GM19023 (cell line): Measurements from ENCODE around the gene ARHGAP27.
"Not testable (repeated sequence)": the region's sequence is repeated elsewhere in the genome, so short reads cannot be mapped to it uniquely, and the experiment has no call there.

ENCODE experiments used
- ATAC-seq: cut with Tn5 transposase; IDR thresholded peaks from one replicate; pipeline ENCODE4 v1.9.1; 2021; ENCODE audit warnings: mild to moderate bottlenecking, moderate library complexity; ENCODE audit not compliant: unreplicated experiment

The ARHGAP27 gene

DNA sequence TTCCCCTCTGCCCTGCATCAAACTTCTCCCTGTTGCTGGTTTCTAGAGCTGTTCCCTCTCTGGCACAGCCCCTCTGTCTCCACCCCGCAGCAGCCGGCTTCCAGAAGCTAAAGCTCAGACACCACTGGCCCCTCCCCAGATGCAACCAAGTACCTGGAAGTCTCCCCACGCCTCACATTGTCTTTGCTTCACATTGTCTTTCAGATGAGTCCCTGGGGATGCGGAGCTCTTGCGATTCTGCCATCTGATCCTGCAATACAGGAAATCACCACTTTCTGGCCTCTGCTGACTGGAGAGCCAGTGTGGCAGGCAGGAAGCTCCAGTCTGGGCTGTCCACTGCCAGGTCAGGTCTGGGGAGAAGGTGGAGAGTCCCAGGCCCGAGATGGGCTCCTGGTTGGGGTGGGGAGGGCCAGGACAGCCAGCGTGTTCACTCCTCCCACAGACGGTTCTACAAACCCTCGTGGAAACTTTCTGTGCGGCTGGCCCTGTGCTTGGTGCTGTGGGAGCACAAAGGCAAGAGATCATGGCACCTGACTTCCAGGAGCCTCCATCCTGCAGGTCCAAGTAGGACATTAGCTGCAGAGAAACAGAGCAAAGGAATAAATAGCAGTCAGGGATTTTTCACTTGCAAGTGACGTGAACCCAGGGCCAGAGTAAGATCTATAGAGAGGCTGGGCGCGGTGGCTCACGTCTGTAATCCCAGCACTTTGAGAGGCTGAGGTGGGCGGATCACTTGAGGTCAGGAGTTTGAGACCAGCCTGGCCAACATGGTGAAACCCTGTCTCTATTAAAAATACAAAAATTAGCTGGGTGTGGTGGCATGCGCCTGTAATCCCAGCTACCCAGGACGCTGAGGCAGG lies 67.9 kb downstream of the ARHGAP27 start:
- ATAC-seq: no peak

DNA sequence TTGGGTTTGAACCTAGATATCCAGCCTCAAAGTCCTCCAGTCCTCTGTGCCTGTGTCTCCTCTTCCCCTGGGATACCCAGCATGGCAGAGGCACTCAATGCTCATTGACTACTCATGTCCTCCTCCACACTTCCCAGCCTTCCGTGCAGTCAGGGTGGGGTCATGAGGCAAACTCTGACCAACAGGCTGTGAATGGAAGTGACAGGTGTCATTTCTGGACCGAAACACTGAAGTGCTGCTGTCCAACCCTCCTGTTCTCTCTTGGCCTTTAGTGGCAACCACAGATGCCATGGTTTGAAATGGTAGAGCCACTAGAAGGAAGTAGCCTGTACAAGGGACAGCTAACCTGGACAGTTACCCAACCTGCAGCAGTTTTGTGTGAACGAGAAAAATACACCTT lies 69.2 kb downstream of the ARHGAP27 start:
- ATAC-seq: no peak

DNA sequence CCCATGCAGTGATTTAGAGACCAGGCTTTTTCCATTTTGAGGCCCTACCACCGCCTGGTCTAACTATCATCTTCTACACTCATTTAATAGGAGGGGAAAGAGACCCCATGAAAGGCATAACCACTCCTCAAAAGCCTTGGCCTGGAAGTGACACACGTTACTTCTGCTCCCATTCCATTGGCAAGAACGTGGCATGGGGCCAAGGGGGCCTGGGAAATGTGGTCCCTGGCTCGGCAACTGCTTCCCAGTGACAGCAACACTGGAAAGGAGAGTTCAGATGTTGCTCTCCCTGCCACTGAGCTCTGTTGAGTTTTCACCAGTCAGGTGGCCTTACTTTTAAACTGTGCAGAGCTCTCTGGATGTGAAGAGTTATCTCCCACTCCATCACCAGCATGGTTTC lies 70.7 kb downstream of the ARHGAP27 start:
- ATAC-seq: no peak

DNA sequence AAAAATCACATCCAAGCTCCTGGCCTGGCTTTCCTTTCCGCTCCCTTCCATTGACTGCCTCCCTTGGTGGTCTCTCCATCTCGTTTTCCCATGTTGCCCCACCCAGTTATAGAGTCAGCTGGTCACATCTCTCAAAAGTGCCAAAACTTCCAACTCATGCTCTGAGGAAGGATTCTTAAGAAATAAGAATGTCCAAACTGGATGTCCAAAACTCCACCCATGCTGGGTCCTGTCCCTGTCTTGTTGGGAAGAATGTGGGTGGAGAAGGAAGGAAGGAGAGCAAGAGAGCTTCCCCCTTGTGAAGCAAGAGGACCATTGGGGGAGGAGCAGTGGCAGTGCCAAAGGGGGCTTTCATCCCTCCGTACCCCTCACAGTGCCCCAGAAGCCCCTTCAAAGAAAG lies 71.2 kb downstream of the ARHGAP27 start:
- ATAC-seq: no peak

DNA sequence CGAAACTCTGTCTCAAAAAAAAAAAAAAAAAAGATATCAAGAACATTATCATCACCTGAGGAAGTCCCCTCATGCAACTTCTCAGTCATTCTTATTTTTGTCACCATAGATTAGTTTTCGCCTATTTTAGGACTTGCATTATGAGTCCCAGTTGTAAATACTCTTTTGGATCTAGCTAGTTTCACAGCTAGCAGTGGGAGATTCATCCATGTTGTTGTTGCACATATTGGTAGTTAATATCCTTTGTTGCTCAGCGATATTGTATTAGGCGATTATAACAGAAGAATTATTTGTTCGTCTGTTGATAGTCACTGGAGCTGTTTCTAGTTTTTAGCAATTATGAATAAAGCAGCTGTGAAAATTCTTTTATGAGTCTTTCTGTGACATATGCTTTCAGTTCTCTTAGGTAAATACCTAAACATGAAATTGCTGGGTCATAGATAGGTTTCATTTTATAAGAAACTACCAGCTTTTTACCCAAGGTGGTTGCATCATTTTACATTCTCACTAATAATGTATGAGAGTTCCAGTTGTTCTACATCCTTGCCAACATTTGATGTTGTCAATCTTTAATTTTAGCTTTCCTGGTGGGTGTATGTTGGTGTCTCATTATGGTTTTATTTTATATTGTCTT lies 75.2 kb downstream of the ARHGAP27 start:
- ATAC-seq: no peak

DNA sequence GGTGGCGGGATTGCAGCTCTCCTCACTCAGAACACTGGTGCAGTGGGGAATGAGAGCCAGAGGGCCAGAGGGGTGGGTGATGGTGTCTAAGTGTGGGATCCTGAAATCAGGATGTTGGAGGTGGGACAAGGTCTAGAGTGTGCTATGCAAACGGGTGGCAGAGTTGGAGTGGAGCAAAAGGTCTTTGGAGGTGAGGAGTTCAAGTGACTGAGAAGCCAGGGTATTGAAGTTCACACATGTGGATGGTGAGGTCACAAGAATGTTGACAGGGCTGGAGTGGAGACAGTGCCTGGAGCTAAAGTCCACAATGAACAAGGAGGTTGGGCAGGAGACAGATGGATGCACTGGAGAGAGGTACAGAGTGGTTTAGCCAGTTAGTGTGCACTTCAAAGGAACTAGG lies 77.6 kb downstream of the ARHGAP27 start:
- no peak for ATAC-seq

DNA sequence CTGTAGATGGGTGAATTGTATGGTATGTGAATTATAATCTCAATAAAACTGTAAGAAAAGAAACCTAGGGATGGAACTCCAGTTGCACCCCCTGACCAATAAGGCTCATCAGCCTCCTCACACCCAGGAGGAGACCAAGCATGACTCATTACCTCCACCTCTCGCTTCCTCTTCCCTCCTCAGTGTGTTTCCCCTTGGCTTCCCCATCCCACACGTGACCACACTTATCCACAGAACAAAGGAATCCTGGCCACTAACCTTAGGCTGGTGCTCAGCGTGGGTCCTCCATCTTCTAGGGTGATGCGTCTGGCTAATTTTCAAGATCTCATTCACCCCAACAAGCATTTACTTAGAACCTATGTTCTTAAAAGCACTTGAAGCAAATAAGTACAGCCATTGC lies 79.6 kb downstream of the ARHGAP27 start:
- no peak for ATAC-seq

DNA sequence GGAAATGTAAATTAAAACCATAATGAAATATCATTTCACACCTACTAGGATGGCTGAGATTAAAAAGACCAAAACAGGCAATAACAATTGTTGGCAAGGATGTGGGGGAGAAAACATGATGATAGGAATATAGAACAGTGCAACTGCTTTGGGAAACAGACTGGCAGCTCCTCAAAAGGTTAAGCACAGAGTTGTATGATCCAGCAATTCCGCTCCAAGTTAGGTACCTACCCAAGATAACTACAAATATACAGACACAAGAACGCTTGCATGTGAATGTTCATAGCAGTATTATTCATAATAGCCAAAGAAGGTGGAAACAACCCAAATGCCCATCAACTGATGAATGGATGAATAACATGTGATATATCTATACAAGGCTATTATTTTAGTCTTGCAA lies 80.8 kb downstream of the ARHGAP27 start:
- ATAC-seq: no peak

DNA sequence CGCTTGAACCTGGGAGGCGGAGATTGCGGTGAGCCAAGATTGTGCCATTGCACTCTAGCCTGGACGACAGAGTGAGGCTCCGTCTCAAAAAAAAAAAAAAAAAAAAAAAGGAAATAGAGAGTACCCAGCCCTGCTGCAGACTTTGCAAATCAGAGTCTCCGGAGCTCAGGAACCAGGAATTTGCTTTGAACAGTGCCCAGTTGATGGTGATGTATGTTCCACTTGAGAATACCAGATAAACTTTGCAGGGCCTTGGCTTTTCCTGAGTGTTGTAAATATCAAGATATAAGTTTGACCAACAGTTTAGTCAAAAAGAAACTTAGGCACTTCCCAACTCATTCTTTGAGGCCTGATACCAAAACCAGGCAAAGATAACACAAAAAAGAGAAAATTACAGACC lies 85.2 kb downstream of the ARHGAP27 start:
- no peak for ATAC-seq

DNA sequence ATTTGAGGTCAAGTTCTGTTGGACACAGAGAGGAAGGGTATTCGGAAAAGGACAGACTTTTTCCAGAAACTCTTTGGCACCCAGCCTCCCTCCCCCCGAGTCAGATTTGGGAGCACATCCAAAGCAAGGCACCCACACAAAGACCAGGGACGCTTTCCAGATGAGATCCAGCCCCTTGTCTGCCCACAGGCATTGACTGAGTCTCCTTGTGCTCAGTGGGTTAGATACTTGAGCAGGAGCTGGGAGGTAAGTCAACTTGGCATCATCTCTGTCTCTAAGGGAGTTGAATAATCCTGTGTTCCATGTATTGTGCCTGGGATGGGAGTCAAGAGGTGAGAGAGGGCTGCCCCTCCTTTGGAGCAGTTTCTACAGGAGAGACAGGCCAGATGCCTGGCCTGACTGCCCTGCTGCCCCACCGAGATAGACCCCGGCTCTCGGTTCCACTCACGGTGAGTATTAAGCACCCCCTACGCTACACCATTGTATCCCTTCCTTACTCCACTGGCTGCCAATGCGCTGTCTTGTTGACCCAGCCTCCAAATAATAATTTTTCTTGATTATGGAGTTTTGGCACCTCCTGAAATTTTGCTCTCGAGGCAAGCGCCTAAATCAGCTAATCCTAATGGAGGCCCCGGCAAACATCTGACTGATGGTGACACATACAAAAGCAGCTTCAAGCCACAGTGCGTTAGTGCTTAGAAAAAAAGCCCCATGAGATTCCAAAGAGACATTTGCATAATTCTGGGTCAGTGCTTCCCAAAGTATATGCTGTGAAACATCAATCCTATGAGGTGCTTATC lies 86.3 kb downstream of the ARHGAP27 start:
- no peak for ATAC-seq

DNA sequence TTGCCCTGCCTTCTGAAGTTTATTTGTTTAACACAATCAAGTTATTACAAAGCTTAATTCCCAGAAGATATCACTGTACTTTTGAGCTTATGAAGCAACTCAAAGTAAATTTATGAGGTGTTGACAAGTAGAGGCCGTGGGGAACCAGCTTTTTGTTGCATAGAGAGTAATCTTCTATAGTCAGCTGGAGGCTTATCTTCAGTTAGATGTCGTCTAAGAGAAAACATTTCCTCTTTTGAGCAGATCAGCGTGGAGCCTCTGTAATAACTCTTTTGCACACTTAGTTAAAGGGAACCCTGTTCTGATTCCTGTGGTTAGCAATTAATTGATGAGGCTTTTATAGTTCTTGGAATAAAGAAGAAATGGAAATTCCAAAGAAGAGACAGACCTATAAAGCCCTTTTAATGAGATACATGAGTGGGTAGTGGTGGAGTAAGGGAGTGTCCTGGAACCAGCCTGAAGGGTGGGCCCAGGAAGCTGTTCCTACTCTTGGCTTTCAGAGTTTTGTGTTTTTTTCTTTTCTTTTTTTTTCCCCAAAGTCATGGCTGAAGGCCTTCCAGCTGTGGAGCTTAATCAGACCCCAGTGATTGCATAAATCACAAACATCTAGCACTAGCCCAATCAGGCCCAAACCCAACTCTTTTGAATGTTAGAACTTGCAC lies 87.0 kb downstream of the ARHGAP27 start:
- ATAC-seq: no peak

DNA sequence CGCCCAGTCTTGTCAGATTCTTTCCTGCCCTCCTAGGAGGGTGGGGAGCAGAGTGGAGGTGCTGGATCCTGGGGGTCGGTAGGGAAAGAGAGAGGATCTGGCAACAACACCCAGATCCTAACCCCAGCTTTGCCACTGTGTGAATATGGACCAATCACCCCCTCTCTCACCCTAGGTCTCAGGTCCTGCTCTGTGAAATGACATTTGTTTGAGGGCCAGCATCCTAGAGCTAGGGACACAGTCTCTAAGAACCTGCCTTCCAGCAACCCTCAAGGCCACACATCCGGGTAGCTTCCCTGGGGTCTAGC lies 87.5 kb downstream of the ARHGAP27 start:
- no peak for ATAC-seq

DNA sequence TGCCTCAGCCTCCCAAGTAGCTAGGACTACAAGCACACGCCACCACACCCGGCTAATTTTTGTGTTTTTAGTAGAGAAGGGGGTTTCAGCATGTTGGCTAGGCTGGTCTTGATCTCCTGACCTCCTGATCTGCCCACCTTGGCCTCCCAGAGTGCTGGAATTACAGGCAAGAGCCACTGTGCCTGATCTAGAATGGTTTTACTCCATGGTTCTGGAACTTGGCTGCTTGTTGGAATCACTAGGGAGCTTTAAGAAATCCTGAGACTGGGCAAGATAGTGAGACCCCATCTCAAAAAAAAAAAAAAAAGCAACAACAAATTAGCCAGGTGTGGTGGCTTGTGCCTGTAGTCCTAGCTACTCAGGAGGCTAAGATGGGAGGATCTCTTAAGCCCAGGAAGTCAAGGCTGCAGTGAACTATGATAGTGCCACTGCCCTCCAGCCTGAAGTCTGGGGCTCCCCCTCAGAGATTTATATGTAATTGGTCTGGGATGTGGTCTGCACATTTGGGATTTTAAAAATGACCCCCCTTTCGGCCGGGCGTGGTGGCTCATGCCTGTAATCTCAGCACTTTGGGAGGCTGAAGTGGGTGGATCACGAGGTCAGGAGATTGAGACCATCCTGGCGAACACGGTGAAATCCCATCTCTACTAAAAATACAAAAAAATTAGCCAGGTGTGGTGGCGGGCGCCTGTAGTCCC lies 88.6 kb downstream of the ARHGAP27 start:
- ATAC-seq: not testable (repeated sequence)
